Calu3 (cell line): ENCODE measurements around the gene TNIK. TPM values are rescaled to one million over a fixed set of nuclear protein-coding genes. Genes with fewer than 3 reads are reported as not detected.
"Not testable (repeated sequence)": the region's sequence is repeated elsewhere in the genome, so short reads cannot be mapped to it uniquely, and the experiment has no call there.

ENCODE experiments used
- BruUV-seq: library from RNA; stranded (reverse); fragments of 400-500 nt; replicated peaks from 2 replicates; lab custom pipeline; 2021; lab: Mats Ljungman, UMichigan
- CTCF ChIA-PET: fragments of 300-600 bp; sonication (Branson Sonifier 250); formaldehyde crosslinking; loops from one replicate; lab custom pipeline; 2022; ENCODE audit warnings: antibody characterized with exemption; lab: Charles Lee
- DNase-seq: peaks from one replicate; pipeline ENCODE4 v3.0.0; 2022
- H3K27ac Mint-ChIP-seq: one replicate; pipeline ENCODE4 v1.8.0; 2022; ENCODE audit warnings: mixed read lengths; ENCODE audit not compliant: unreplicated experiment
- H3K27me3 Mint-ChIP-seq: one replicate; pipeline ENCODE4 v1.8.0; 2022; ENCODE audit warnings: mixed read lengths; ENCODE audit not compliant: unreplicated experiment
- H3K36me3 Mint-ChIP-seq: one replicate; pipeline ENCODE4 v1.8.0; 2022; ENCODE audit warnings: mild to moderate bottlenecking, moderate library complexity, mixed read lengths; ENCODE audit not compliant: insufficient read depth, unreplicated experiment
- H3K4me1 Mint-ChIP-seq: one replicate; pipeline ENCODE4 v1.8.0; 2022; ENCODE audit warnings: mild to moderate bottlenecking, low read depth, mixed read lengths; ENCODE audit not compliant: unreplicated experiment
- H3K4me3 Mint-ChIP-seq: one replicate; pipeline ENCODE4 v1.8.0; 2022; ENCODE audit warnings: mild to moderate bottlenecking, low read depth, moderate library complexity, mixed read lengths; ENCODE audit not compliant: unreplicated experiment
- H3K9me3 Mint-ChIP-seq: one replicate; pipeline ENCODE4 v1.8.0; 2022; ENCODE audit warnings: low read depth, mixed read lengths; ENCODE audit not compliant: unreplicated experiment
- CTCF ChIP-seq: fragments of 200-600 bp; IDR thresholded peaks from one replicate; pipeline ENCODE4 v1.8.0; 2022; ENCODE audit warnings: antibody characterized with exemption; ENCODE audit not compliant: unreplicated experiment
- intact Hi-C: fragments of 100-400 bp; cut with micrococcal nuclease; formaldehyde crosslinking; loops from one replicate; pipeline ENCODE4 v1.10.0; 2022; ENCODE audit not compliant: unreplicated experiment
- total RNA-seq: library from RNA; stranded (reverse); gene quantifications from 2 replicates; pipeline ENCODE4 v1.2.3, GENCODE V29; 2022

TNIK gene
- total RNA-seq, 1 experiment from 2014 or later, result 19.7 TPM

- Mint-ChIP-seq H3K27me3 (no peaks in the 10 kb centered on the region), H3K36me3 (no peaks in the 10 kb centered on the region), H3K27ac (no peak overlapping the region), H3K9me3 (no peaks in the 10 kb centered on the region), H3K4me1 (peaks cover 19% of the 10 kb centered on the region), H3K4me3 (no peak overlapping the region)
- no peak for DNase-seq
- TF ChIP-seq CTCF, result no peak
- CTCF ChIA-PET, result interaction anchor here (1.3 kb wide), 1 partner anchor 12 kb away, joined by 3 read pairs; no protein-coding TSS in a partner anchor
- no TSS peak for BruUV-seq
- intact Hi-C loops, result no loop called here
These were observed 91.0 kb downstream of the TNIK start for GRCh38 chr3:171369156-171369555.

- H3K36me3 Mint-ChIP-seq, intact Hi-C loops, H3K9me3 Mint-ChIP-seq, CTCF ChIA-PET, BruUV-seq, H3K27ac Mint-ChIP-seq, DNase-seq, H3K27me3 Mint-ChIP-seq, H3K4me3 Mint-ChIP-seq: not testable (repeated sequence)
- H3K4me1 Mint-ChIP-seq, result peaks cover 27% of the 10 kb centered on the region
These were observed 93.5 kb downstream of the TNIK start for GRCh38 chr3:171366738-171367137.

GRCh38 chr3:171366043-171366442, 94.2 kb downstream of the TNIK start:
- no peak overlapping the region for H3K4me3 Mint-ChIP-seq
- H3K27ac Mint-ChIP-seq, result no peak overlapping the region
- no peaks in the 10 kb centered on the region for H3K9me3 Mint-ChIP-seq
- H3K36me3 Mint-ChIP-seq, result no peaks in the 10 kb centered on the region
- no peak for TF ChIP-seq CTCF
- CTCF ChIA-PET, result no interaction called here
- no TSS peak for BruUV-seq
- peaks cover 20% of the 10 kb centered on the region for H3K4me1 Mint-ChIP-seq
- intact Hi-C loops, result no loop called here
- no peaks in the 10 kb centered on the region for H3K27me3 Mint-ChIP-seq
- DNase-seq, result no peak

- CTCF ChIA-PET, result no interaction called here
- H3K27me3 Mint-ChIP-seq, result no peaks in the 10 kb centered on the region
- no TSS peak for BruUV-seq
- no peak for DNase-seq
- intact Hi-C loops, result no loop called here
- H3K4me3 Mint-ChIP-seq, result no peak overlapping the region
- no peaks in the 10 kb centered on the region for H3K9me3 Mint-ChIP-seq
- H3K27ac Mint-ChIP-seq, result no peak overlapping the region
- no peak for TF ChIP-seq CTCF
- peaks cover 18% of the 10 kb centered on the region for H3K4me1 Mint-ChIP-seq
- H3K36me3 Mint-ChIP-seq, result no peaks in the 10 kb centered on the region
These were observed 94.7 kb downstream of the TNIK start for GRCh38 chr3:171365489-171365888.

GRCh38 chr3:171364500-171364899, 95.7 kb downstream of the TNIK start:
- Mint-ChIP-seq H3K36me3 (no peaks in the 10 kb centered on the region), H3K4me3 (no peak overlapping the region), H3K4me1 (peaks cover 21% of the 10 kb centered on the region), H3K27ac (no peak overlapping the region), H3K27me3 (no peaks in the 10 kb centered on the region), H3K9me3 (no peaks in the 10 kb centered on the region)
- no TSS peak for BruUV-seq
- no peak for TF ChIP-seq CTCF
- CTCF ChIA-PET, result interaction anchor here (0.6 to 1.2 kb wide), 2 partner anchors 12 to 28 kb away, joined by 3 read pairs; no protein-coding TSS in a partner anchor
- no peak for DNase-seq
- intact Hi-C loops, result no loop called here
